GM10248 (cell line): ENCODE results near the gene AOPEP.
"Not testable (repeated sequence)": the region's sequence is repeated elsewhere in the genome, so short reads cannot be mapped to it uniquely, and the experiment has no call there.

ENCODE experiments used
- CTCF ChIA-PET: fragments of 300-600 bp; sonication (Branson Sonifier 250); formaldehyde crosslinking; extraction: SDS; loops from one replicate; lab custom pipeline; 2021; ENCODE audit warnings: antibody characterized with exemption; lab: Yijun Ruan, JAX
- POLR2A ChIA-PET: fragments of 350-650 bp; sonication (Branson Sonifier 250); formaldehyde crosslinking; extraction: SDS; loops from one replicate; lab custom pipeline; 2020; ENCODE audit warnings: antibody characterized with exemption; lab: Yijun Ruan, JAX
- DNase-seq: peaks from one replicate; pipeline ENCODE4 v3.0.0; 2012; ENCODE audit errors: extremely low spot score
- TF ChIP-seq, protein P1 (sequence below): IDR thresholded peaks from 2 replicates; pipeline ENCODE4 v1.5.1; 2012; ENCODE audit warnings: mild to moderate bottlenecking, low read depth; ENCODE audit errors: extremely low read depth, missing control alignments, control extremely low read depth

AOPEP gene

DNA sequence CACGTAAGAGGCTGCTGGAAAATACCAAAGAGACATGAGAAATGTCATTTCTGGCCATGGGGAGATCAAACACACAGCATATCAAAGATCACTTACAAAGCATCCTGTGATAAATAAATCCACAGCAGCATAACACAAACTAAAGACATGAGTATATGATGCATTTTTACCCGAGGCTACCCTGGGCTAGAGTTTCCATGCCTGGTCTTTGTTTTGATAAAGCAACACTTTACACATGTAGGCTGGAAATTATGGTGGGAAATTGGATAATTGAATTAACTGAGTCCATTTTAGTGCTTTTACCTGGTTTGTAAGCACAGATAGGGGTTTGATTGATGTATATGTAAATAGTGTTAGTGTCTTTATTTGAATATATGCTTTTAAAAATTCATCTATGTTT, 288.4 kb downstream of the AOPEP start:
- ChIA-PET POLR2A (no interaction called here), CTCF (no interaction called here)
- no peak for DNase-seq
- TF ChIP-seq, protein P1, sequence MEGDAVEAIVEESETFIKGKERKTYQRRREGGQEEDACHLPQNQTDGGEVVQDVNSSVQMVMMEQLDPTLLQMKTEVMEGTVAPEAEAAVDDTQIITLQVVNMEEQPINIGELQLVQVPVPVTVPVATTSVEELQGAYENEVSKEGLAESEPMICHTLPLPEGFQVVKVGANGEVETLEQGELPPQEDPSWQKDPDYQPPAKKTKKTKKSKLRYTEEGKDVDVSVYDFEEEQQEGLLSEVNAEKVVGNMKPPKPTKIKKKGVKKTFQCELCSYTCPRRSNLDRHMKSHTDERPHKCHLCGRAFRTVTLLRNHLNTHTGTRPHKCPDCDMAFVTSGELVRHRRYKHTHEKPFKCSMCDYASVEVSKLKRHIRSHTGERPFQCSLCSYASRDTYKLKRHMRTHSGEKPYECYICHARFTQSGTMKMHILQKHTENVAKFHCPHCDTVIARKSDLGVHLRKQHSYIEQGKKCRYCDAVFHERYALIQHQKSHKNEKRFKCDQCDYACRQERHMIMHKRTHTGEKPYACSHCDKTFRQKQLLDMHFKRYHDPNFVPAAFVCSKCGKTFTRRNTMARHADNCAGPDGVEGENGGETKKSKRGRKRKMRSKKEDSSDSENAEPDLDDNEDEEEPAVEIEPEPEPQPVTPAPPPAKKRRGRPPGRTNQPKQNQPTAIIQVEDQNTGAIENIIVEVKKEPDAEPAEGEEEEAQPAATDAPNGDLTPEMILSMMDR = no peak

DNA sequence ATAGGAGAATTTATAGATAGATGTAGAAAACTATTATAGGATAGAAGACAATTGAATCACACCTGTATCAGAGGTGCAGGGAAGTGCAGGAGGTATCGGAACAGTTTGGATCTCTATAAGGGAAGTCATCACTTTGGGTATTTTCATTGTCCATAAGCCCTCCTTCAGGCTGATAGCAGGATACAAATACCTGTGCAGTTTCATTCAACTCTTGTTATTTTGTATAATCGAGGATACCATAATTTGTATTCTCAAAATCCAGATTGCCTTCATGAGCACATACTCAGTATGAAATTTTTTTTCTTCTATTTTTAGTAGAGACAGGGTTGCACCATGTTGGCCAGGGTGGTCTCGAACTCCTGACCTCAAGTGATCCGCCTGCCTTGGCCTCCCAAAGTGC, 289.1 kb downstream of the AOPEP start:
- TF ChIP-seq, protein P1 = no peak
- ChIA-PET POLR2A (no interaction called here), CTCF (no interaction called here)
- DNase-seq = no peak

DNA sequence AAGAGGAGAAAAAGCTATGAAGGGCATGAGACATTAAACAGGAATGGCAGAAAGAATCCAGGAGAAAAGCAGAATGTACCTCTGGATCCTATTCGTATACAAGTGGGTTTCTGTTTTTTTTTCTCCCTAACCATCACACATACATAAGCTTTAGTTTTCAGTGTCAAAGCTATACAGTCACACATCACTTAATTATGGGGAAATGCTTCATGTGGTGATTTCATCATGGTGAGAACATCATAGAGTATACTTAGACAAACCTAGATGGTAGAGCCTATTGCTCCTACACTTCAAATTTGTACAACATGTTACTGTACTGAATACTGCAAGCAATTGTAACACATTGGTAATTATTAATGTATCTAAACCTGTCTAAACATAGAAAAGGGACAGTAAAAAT, 290.6 kb downstream of the AOPEP start:
- DNase-seq = no peak
- TF ChIP-seq, protein P1 = no peak
- POLR2A ChIA-PET = no interaction called here
- CTCF ChIA-PET = interaction anchor here (1.0 kb wide), 1 partner anchor 10 kb away, joined by 3 read pairs; no protein-coding TSS in a partner anchor

DNA sequence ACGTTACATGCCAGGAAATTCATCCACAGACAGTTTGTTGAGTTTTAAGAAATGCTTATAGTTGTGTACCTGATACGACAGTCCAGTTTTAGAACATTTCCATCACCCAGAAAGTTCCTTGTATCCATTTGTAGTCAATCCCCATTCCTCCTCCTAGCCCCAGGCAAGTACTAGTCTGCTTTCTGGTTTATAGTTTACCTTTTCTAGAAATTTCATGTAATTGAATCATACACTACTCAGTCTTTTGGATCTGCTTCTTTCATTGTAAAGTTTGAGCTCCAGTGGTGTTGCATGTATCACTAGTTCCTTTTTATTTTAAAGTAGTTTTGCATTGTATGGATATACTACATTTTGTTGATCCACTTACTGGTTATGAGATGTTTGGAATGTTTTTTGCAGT, 291.2 kb downstream of the AOPEP start:
- TF ChIP-seq, protein P1 = no peak
- no peak for DNase-seq
- CTCF ChIA-PET = interaction anchor here (1.3 kb wide), 1 partner anchor 10 kb away, joined by 3 read pairs; no protein-coding TSS in a partner anchor
- POLR2A ChIA-PET = no interaction called here

DNA sequence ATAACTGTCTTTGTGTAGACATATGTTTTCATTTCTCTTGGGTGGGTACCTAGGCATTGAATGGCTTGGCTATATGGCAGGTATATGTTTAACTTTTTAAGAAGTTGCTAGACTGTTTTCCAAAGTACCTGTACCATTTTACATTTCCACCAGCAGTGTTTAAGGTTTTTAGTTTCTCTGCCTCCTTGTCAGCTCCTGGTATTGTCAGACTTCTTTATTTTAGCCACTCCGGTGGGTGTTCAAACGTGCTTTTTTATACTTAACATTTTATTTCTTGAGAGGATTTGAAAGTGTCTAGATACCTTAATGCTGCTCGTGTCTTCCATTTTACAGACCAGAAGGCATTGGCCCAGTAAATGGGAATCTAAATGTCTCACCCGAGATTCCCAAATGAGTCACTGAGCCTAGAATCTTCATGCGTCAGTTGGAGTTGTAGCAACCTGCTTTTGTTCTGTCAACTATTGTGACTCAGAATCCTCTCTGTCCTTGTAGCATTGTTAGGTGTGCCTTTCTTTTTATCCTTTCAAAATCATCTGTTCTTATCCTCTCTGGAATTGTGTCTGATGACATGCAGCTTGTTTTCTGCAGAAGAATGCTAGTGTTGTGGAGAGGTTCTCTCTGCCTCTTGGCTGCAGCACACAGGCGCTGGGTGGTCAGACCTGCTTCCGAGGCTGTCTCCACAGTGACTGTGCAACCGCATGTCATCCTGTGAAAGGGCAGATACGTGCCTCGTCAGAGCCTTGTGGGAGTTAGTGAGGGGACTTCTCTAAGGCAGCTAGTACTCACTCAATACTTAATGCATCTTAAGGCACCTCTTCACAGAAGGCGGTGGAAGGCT, 291.8 kb downstream of the AOPEP start:
- TF ChIP-seq, protein P1 = no peak
- DNase-seq = peak; percentile 39
- ChIA-PET POLR2A (no interaction called here), CTCF (interaction anchor here (1.3 to 2.6 kb wide), 3 partner anchors 11 to 109 kb away, joined by 3 to 11 read pairs (median 7); no protein-coding TSS in a partner anchor)

DNA sequence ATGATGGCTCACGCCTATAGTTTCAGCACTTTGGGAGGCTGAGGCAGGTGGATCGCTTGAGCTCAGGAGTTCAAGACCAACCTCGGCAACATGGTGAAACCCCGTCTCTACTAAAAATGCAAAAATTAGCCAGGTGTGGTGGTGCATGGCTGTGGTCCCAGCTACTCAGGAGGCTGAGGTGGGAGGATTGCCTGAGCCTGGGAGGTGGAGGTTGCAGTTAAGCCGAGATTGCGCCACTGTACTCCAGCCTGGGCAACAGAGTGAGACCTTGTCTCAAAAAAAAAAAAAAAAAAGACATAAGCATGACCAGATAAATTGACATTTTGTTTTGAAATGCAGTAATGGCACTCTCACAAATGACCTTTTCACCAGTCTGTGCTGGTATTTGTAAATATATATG, 294.1 kb downstream of the AOPEP start:
- POLR2A ChIA-PET, DNase-seq: not testable (repeated sequence)
- CTCF ChIA-PET = interaction anchor here (1.8 to 2.6 kb wide), 3 partner anchors 9 to 107 kb away, joined by 4 to 11 read pairs (median 7); no protein-coding TSS in a partner anchor
